MM.1S (cell line): ENCODE results near the gene DNMT3A.

Source experiments
- DNase-seq: peaks from one replicate; pipeline ENCODE4 v3.0.0-alpha.2; 2015
- H2AFZ ChIP-seq: fragments of 300-600 bp; sonication (generic); 2 replicates; pipeline ENCODE4 v1.6.0; 2016; ENCODE audit warnings: antibody characterized with exemption, low read length
- H3F3A ChIP-seq: fragments of 300-600 bp; sonication (generic); 2 replicates; pipeline ENCODE4 v1.6.1; 2016; ENCODE audit warnings: mild to moderate bottlenecking, antibody characterized with exemption, low read length, moderate library complexity, mixed read lengths; ENCODE audit not compliant: insufficient read depth
- H3K27ac ChIP-seq: fragments of 300-600 bp; sonication (generic); 2 replicates; pipeline ENCODE4 v1.5.1; 2016; ENCODE audit warnings: mild to moderate bottlenecking, low read length
- H3K27me3 ChIP-seq: fragments of 300-600 bp; sonication (generic); replicated peaks from 2 replicates; pipeline ENCODE4 v1.6.0; 2016; ENCODE audit warnings: low read length; ENCODE audit not compliant: insufficient read depth
- H3K36me3 ChIP-seq: fragments of 300-600 bp; sonication (generic); replicated peaks from 2 replicates; pipeline ENCODE4 v1.6.1; 2016; ENCODE audit warnings: mild to moderate bottlenecking, low read length, mixed read lengths; ENCODE audit not compliant: insufficient read depth
- H3K4me1 ChIP-seq: fragments of 300-600 bp; sonication (generic); 2 replicates; pipeline ENCODE4 v1.6.1; 2016; ENCODE audit warnings: low read length, mixed read lengths
- H3K4me2 ChIP-seq: fragments of 300-600 bp; sonication (generic); 2 replicates; pipeline ENCODE4 v1.6.0; 2016; ENCODE audit warnings: low read depth, low read length
- H3K4me3 ChIP-seq: fragments of 300-600 bp; sonication (generic); 2 replicates; pipeline ENCODE4 v1.5.1; 2016; ENCODE audit warnings: low read length, mixed read lengths
- H3K79me2 ChIP-seq: fragments of 300-600 bp; sonication (generic); 2 replicates; pipeline ENCODE4 v1.6.1; 2016; ENCODE audit warnings: mixed run types, low read length, mixed read lengths
- H3K9ac ChIP-seq: fragments of 300-600 bp; sonication (generic); 2 replicates; pipeline ENCODE4 v1.6.1; 2016; ENCODE audit warnings: low read length, mixed read lengths
- H3K9me2 ChIP-seq: fragments of 300-600 bp; sonication (generic); replicated peaks from 2 replicates; pipeline ENCODE4 v1.6.1; 2016; ENCODE audit warnings: mild to moderate bottlenecking, low read length, mixed read lengths; ENCODE audit not compliant: insufficient read depth
- H3K9me3 ChIP-seq: fragments of 300-600 bp; sonication (generic); replicated peaks from 2 replicates; pipeline ENCODE4 v1.6.1; 2016; ENCODE audit warnings: mild to moderate bottlenecking, low read length, mixed read lengths; ENCODE audit not compliant: insufficient read depth
- H4K20me1 ChIP-seq: fragments of 300-600 bp; sonication (generic); 2 replicates; pipeline ENCODE4 v1.6.1; 2016; ENCODE audit warnings: mild to moderate bottlenecking, low read length, moderate library complexity, mixed read lengths; ENCODE audit not compliant: insufficient read depth
- CTCF ChIP-seq: fragments of 300-600 bp; sonication (generic); IDR thresholded peaks from 2 replicates; pipeline ENCODE4 v1.5.1; 2016; ENCODE audit warnings: antibody characterized with exemption, low read length, mixed read lengths
- EZH2 ChIP-seq: fragments of 300-600 bp; sonication (generic); optimal IDR thresholded peaks from 2 replicates; pipeline ENCODE3; 2017; ENCODE audit warnings: low read depth, mild to moderate bottlenecking, antibody characterized with exemption, low read length, mixed read lengths
- EZH2phosphoT487 ChIP-seq: fragments of 300-600 bp; sonication (generic); IDR thresholded peaks from 2 replicates; pipeline ENCODE4 v1.6.1; 2018; ENCODE audit warnings: antibody characterized with exemption, low read length

Gene DNMT3A

GRCh38 chr2:25227576-25227975, 114.1 kb downstream of the DNMT3A start:
- no peak overlapping the region for H3K4me3 ChIP-seq
- no peak overlapping the region for H3K9ac ChIP-seq
- H3K27ac ChIP-seq, result no peak overlapping the region
- no peaks in the 10 kb centered on the region for H4K20me1 ChIP-seq
- H3K36me3 ChIP-seq, result no peaks in the 10 kb centered on the region
- 0 out of 2 replicates have a peak, but pooled peaks cover 4% of the 10 kb centered on the region for H3F3A ChIP-seq
- no peaks in the 10 kb centered on the region for H3K9me2 ChIP-seq
- H3K79me2 ChIP-seq, result no peaks in the 10 kb centered on the region
- no peaks in the 10 kb centered on the region for H3K9me3 ChIP-seq
- no peak for TF ChIP-seq EZH2phosphoT487
- H3K4me1 ChIP-seq, result 0 out of 2 replicates have a peak, but pooled peaks cover 8% of the 10 kb centered on the region
- H3K27me3 ChIP-seq, result no peaks in the 10 kb centered on the region
- no peak overlapping the region for H3K4me2 ChIP-seq
- no peak for DNase-seq
- no peak overlapping the region for H2AFZ ChIP-seq

GRCh38 chr2:25226827-25227226, 114.9 kb downstream of the DNMT3A start:
- Histone ChIP-seq H3K27me3 (no peaks in the 10 kb centered on the region), H3K27ac (no peak overlapping the region), H3K4me2 (no peak overlapping the region), H3K79me2 (no peaks in the 10 kb centered on the region), H2AFZ (no peak overlapping the region), H3K4me1 (0 out of 2 replicates have a peak, but pooled peaks cover 8% of the 10 kb centered on the region), H3K36me3 (no peaks in the 10 kb centered on the region), H3K9ac (no peak overlapping the region), H3K4me3 (no peak overlapping the region), H4K20me1 (no peaks in the 10 kb centered on the region), H3K9me2 (no peaks in the 10 kb centered on the region), H3F3A (0 out of 2 replicates have a peak, but pooled peaks cover 4% of the 10 kb centered on the region), H3K9me3 (no peaks in the 10 kb centered on the region)
- no peak for TF ChIP-seq CTCF
- no peak for TF ChIP-seq EZH2phosphoT487
- no peak for TF ChIP-seq EZH2
- no peak for DNase-seq

GRCh38 chr2:25222477-25223121, 119.1 kb downstream of the DNMT3A start:
- no peak overlapping the region for H3K4me2 ChIP-seq
- no peak overlapping the region for H2AFZ ChIP-seq
- H3K4me1 ChIP-seq, result 0 out of 2 replicates have a peak, but pooled peaks cover 8% of the 10 kb centered on the region

More at GRCh38 chr2:25222477-25223121, 119.1 kb downstream of the DNMT3A start:
- DNase-seq, result no peak
- Histone ChIP-seq H3K79me2 (no peaks in the 10 kb centered on the region), H3K9me3 (no peaks in the 10 kb centered on the region), H3K9me2 (no peaks in the 10 kb centered on the region), H4K20me1 (no peaks in the 10 kb centered on the region), H3K27ac (no peak overlapping the region), H3K9ac (no peak overlapping the region), H3F3A (0 out of 2 replicates have a peak, but pooled peaks cover 4% of the 10 kb centered on the region), H3K36me3 (no peaks in the 10 kb centered on the region), H3K4me3 (no peak overlapping the region), H3K27me3 (no peaks in the 10 kb centered on the region)
- no peak for TF ChIP-seq EZH2
- no peak for TF ChIP-seq CTCF
- TF ChIP-seq EZH2phosphoT487, result no peak
